PC-9 (cell line): ENCODE data around the gene TNFRSF4. TPM values are rescaled to one million over a fixed set of nuclear protein-coding genes. Genes with fewer than 3 reads are reported as not detected.

Experiments used
- BruUV-seq: library from RNA; stranded (reverse); fragments of 400-500 nt; replicated peaks from 2 replicates; lab custom pipeline; 2021; lab: Mats Ljungman, UMichigan
- CTCF ChIA-PET: fragments of 300-600 bp; sonication (Branson Sonifier 250); formaldehyde crosslinking; loops from one replicate; lab custom pipeline; 2022; ENCODE audit warnings: antibody characterized with exemption; lab: Charles Lee
- POLR2A ChIA-PET: fragments of 300-600 bp; sonication (Branson Sonifier 250); formaldehyde crosslinking; loops from one replicate; lab custom pipeline; 2022; ENCODE audit warnings: antibody characterized with exemption; ENCODE audit not compliant: unreplicated experiment; lab: Charles Lee
- DNase-seq, 2 experiments: peaks; one replicate each; pipeline versions ENCODE4 v3.0.0 to v3.0.0-alpha.2; 2015 to 2022; ENCODE audit warnings: mixed read lengths in 1 of 2
- H2AFZ ChIP-seq: fragments of 200-600 bp; sonication (generic); 2 replicates; pipeline ENCODE4 v1.8.1; 2017; ENCODE audit warnings: antibody characterized with exemption
- H3F3A ChIP-seq: fragments of 200-600 bp; sonication (generic); 2 replicates; pipeline ENCODE4 v1.8.1; 2017; ENCODE audit warnings: antibody characterized with exemption, mild to moderate bottlenecking, low read depth; ENCODE audit not compliant: insufficient read depth
- H3K27ac ChIP-seq: fragments of 200-600 bp; sonication (generic); 2 replicates; pipeline ENCODE4 v1.6.1; 2016; ENCODE audit warnings: mixed run types
- H3K27me3 ChIP-seq: fragments of 200-600 bp; sonication (generic); 2 replicates; pipeline ENCODE4 v1.6.1; 2016; ENCODE audit warnings: low read depth, mixed run types; ENCODE audit not compliant: insufficient read depth
- H3K36me3 ChIP-seq: fragments of 200-600 bp; sonication (generic); 2 replicates; pipeline ENCODE4 v1.6.1; 2016; ENCODE audit warnings: low read depth, mixed run types
- H3K4me1 ChIP-seq: fragments of 200-600 bp; sonication (generic); replicated peaks from 2 replicates; pipeline ENCODE4 v1.6.1; 2016; ENCODE audit warnings: mixed run types; ENCODE audit not compliant: insufficient read depth
- H3K4me2 ChIP-seq: fragments of 200-600 bp; sonication (generic); 2 replicates; pipeline ENCODE4 v1.6.1; 2017; ENCODE audit warnings: mixed run types
- H3K4me3 ChIP-seq: fragments of 200-600 bp; sonication (generic); 2 replicates; pipeline ENCODE4 v1.6.1; 2016; ENCODE audit warnings: mixed run types
- H3K79me2 ChIP-seq: fragments of 200-600 bp; sonication (generic); 2 replicates; pipeline ENCODE4 v1.6.1; 2017; ENCODE audit warnings: low read depth, mixed run types
- H3K9me2 ChIP-seq: fragments of 200-600 bp; sonication (generic); 2 replicates; pipeline ENCODE4 v1.8.1; 2017; ENCODE audit warnings: mild to moderate bottlenecking; ENCODE audit not compliant: insufficient read depth
- H3K9me3 ChIP-seq: fragments of 200-600 bp; sonication (generic); 2 replicates; pipeline ENCODE4 v1.8.1; 2016; ENCODE audit warnings: low read depth; ENCODE audit not compliant: insufficient read depth
- H4K20me1 ChIP-seq: fragments of 200-600 bp; sonication (generic); 2 replicates; pipeline ENCODE4 v1.8.1; 2017; ENCODE audit not compliant: insufficient read depth
- EZH2 ChIP-seq: fragments of 200-600 bp; sonication (generic); IDR thresholded peaks from 2 replicates; pipeline ENCODE4 v1.8.0; 2017; ENCODE audit warnings: antibody characterized with exemption, low read depth
- intact Hi-C: fragments of 100-400 bp; cut with micrococcal nuclease; formaldehyde crosslinking; loops from one replicate; pipeline ENCODE4 v1.10.0; 2022; ENCODE audit not compliant: unreplicated experiment
- total RNA-seq: library from RNA; stranded (reverse); gene quantifications from 2 replicates; pipeline ENCODE4 v1.2.3, GENCODE V29; 2021
- TF ChIP-seq, protein P1 (sequence below): fragments of 200-600 bp; sonication (generic); conservative IDR thresholded peaks from 2 replicates; pipeline ENCODE4 v1.6.1; 2017; ENCODE audit warnings: mixed run types, antibody characterized with exemption, mild to moderate bottlenecking, moderate library complexity

The TNFRSF4 gene
- total RNA-seq, 1 experiment from 2014 or later: 0.20 TPM

DNA sequence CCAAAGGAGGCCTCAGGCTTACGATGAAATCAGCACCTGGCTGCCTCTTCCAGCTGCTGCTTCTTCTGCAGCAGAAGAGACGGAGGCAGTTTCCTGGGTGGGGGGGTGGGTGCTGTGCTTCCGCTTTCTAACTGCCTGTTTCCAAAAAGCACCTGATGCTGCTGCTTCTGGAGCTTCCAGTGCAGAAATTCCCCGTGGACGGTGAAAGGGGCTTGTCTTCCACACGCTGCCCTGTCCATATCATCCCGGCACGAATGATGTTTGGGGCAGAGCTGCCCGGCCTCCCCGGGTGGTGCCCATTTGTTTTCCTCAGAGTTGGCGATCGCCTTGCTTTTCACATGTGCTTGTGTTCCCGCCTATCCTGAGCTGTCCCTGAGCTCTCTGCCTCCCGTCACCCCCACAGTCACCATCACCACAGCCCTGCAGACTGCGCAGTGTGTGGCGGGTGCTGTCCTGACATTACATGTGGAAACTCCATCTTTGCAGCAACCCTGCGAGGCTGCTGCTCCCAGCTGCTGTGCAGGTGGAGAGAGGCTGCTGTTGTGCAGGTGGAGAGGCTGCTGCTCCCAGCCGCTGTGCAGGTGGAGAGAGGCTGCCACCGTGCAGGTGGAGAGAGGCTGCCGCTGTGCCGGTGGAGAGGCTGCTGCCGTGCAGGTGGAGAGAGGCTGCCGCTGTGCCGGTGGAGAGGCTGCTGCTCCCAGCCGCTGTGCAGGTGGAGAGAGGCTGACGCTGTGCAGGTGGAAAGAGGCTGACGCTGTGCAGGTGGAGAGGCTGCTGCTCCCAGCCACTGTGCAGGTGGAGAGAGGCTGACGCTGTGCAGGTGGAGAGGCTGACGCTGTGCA lies 38.5 kb downstream of the TNFRSF4 start:
- Histone ChIP-seq H3K27me3 (no peaks in the 10 kb centered on the region), H3K4me2 (no peak overlapping the region), H3K4me1 (no peaks in the 10 kb centered on the region), H3K9me2 (no peaks in the 10 kb centered on the region), H3K27ac (no peak overlapping the region), H2AFZ (no peak overlapping the region), H3F3A (peaks cover 11% of the 10 kb centered on the region; the same call in 1 of the 2 replicates), H3K36me3 (no peaks in the 10 kb centered on the region), H4K20me1 (peaks cover 4% of the 10 kb centered on the region; the same call in 1 of the 2 replicates), H3K79me2 (no peaks in the 10 kb centered on the region), H3K9me3 (no peaks in the 10 kb centered on the region), H3K4me3 (no peak overlapping the region)
- TF ChIP-seq, protein P1, sequence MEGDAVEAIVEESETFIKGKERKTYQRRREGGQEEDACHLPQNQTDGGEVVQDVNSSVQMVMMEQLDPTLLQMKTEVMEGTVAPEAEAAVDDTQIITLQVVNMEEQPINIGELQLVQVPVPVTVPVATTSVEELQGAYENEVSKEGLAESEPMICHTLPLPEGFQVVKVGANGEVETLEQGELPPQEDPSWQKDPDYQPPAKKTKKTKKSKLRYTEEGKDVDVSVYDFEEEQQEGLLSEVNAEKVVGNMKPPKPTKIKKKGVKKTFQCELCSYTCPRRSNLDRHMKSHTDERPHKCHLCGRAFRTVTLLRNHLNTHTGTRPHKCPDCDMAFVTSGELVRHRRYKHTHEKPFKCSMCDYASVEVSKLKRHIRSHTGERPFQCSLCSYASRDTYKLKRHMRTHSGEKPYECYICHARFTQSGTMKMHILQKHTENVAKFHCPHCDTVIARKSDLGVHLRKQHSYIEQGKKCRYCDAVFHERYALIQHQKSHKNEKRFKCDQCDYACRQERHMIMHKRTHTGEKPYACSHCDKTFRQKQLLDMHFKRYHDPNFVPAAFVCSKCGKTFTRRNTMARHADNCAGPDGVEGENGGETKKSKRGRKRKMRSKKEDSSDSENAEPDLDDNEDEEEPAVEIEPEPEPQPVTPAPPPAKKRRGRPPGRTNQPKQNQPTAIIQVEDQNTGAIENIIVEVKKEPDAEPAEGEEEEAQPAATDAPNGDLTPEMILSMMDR: no peak
- no peak for DNase-seq
- ChIA-PET POLR2A (no interaction called here), CTCF (no interaction called here)
- no TSS peak for BruUV-seq
- intact Hi-C loops: no loop called here

GRCh38 chr1:1173793-1174415 lies 40.0 kb downstream of the TNFRSF4 start, which contains the start of gene TTLL10:
Gene TTLL10 (plus strand): TSS chr1:1173880. CDS start chr1:1179216, 5,336 bp downstream.
- POLR2A ChIA-PET: interaction anchor here (0.6 kb wide), 1 partner anchor 11 kb away, joined by 5 read pairs; no protein-coding TSS in a partner anchor
- Histone ChIP-seq H3K27ac (no peak within 1 kb of the TSS), H3K4me3 (no peak within 1 kb of the TSS), H3K36me3 (no peaks in the 10 kb centered on the region), H4K20me1 (peaks cover 14% of the 10 kb centered on the region), H3K4me1 (no peaks in the 10 kb centered on the region), H3K9me2 (no peaks in the 10 kb centered on the region), H3F3A (peaks cover 11% of the 10 kb centered on the region; the same call in 1 of the 2 replicates), H3K27me3 (no peaks in the 10 kb centered on the region), H3K4me2 (no peak within 1 kb of the TSS), H3K9me3 (no peaks in the 10 kb centered on the region), H3K79me2 (no peaks in the 10 kb centered on the region), H2AFZ (no peak within 1 kb of the TSS)
- intact Hi-C loops: no loop called here
- TF ChIP-seq EZH2: no peak
- TF ChIP-seq, protein P1: no peak
- no TSS peak for BruUV-seq
- CTCF ChIA-PET: no interaction called here
- DNase-seq: no peak

- Histone ChIP-seq H3K9me2 (no peaks in the 10 kb centered on the region), H3K27ac (no peak overlapping the region), H3F3A (peaks cover 11% of the 10 kb centered on the region; the same call in 1 of the 2 replicates), H3K27me3 (no peaks in the 10 kb centered on the region), H3K4me2 (no peak overlapping the region), H3K4me1 (no peaks in the 10 kb centered on the region), H2AFZ (no peak overlapping the region), H4K20me1 (peaks cover 15% of the 10 kb centered on the region), H3K79me2 (peaks cover 4% of the 10 kb centered on the region), H3K4me3 (no peak overlapping the region), H3K9me3 (no peaks in the 10 kb centered on the region), H3K36me3 (no peaks in the 10 kb centered on the region)
- ChIA-PET CTCF (no interaction called here), POLR2A (no interaction called here)
- TF ChIP-seq, protein P1: no peak
- TF ChIP-seq EZH2: no peak
- no peak for DNase-seq
- BruUV-seq: no TSS peak
- intact Hi-C loops: no loop called here
Observed at GRCh38 chr1:1173061-1173792, 40.7 kb downstream of the TNFRSF4 start.
